ENCODE results near the gene TMTC2. TPM values are rescaled to one million over a fixed set of nuclear protein-coding genes. Genes with fewer than 3 reads are reported as not detected.

TMTC2 gene
- total RNA-seq, 2 experiments from 2014 or later, result 1.8 to 2.1 TPM

GRCh38 chr12:83153177-83153576, 466.5 kb downstream of the TMTC2 start:
- ATAC-seq (ENCODE audit: poor library complexity), result no peak
- CTCF ChIA-PET, result no interaction called here
- Histone ChIP-seq H3K4me1 (ENCODE audit: insufficient read depth, low read length) (no peaks in the 10 kb centered on the region), H3K36me3 (ENCODE audit: insufficient read depth, low read length) (no peaks in the 10 kb centered on the region), H3K27me3 (ENCODE audit: control insufficient read depth in 1 of 2, insufficient read depth in 2 of 2, low read length in 2 of 2) (no peaks in the 10 kb centered on the region), H3K9me3 (ENCODE audit: control insufficient read depth in 1 of 2, insufficient read depth in 1 of 2, low read length in 2 of 2) (no peaks in the 10 kb centered on the region), H3K4me3 (ENCODE audit: low read length) (no peak overlapping the region), H3K27ac (ENCODE audit: low read depth in 1 of 2, low read length in 2 of 2) (no peak overlapping the region)
- no peak for DNase-seq
- Mint-ChIP-seq H3K36me3 (ENCODE audit: low read depth) (no peaks in the 10 kb centered on the region), H3K27ac (no peak overlapping the region), H3K4me3 (no peak overlapping the region), H3K9me3 (no peaks in the 10 kb centered on the region), H3K4me1 (ENCODE audit: low read depth) (no peaks in the 10 kb centered on the region), H3K27me3 (no peaks in the 10 kb centered on the region)
- POLR2A ChIA-PET, result no interaction called here
- no peak for TF ChIP-seq CTCF (IDR thresholded peaks at IDR 0.05)
- intact Hi-C loops (cut with DNase I, micrococcal nuclease), result no loop called here

GRCh38 chr12:83156815-83157214, 470.1 kb downstream of the TMTC2 start:
- Mint-ChIP-seq H3K4me1 (ENCODE audit: low read depth) (no peaks in the 10 kb centered on the region), H3K9me3 (no peaks in the 10 kb centered on the region), H3K27me3 (no peaks in the 10 kb centered on the region), H3K4me3 (no peak overlapping the region), H3K36me3 (ENCODE audit: low read depth) (no peaks in the 10 kb centered on the region), H3K27ac (no peak overlapping the region)
- Histone ChIP-seq H3K4me3 (ENCODE audit: low read length) (no peak overlapping the region), H3K27ac (ENCODE audit: low read depth in 1 of 2, low read length in 2 of 2) (no peak overlapping the region), H3K27me3 (ENCODE audit: control insufficient read depth in 1 of 2, insufficient read depth in 2 of 2, low read length in 2 of 2) (no peaks in the 10 kb centered on the region), H3K4me1 (ENCODE audit: insufficient read depth, low read length) (no peaks in the 10 kb centered on the region), H3K36me3 (ENCODE audit: insufficient read depth, low read length) (no peaks in the 10 kb centered on the region), H3K9me3 (ENCODE audit: control insufficient read depth in 1 of 2, insufficient read depth in 1 of 2, low read length in 2 of 2) (no peaks in the 10 kb centered on the region)
- no peak for TF ChIP-seq CTCF (IDR thresholded peaks at IDR 0.05)
- ChIA-PET POLR2A (no interaction called here), CTCF (no interaction called here)
- DNase-seq, result no peak
- intact Hi-C loops (cut with DNase I, micrococcal nuclease), result no loop called here
- ATAC-seq (ENCODE audit: poor library complexity), result no peak

- H3K4me1 ChIP-seq (ENCODE audit: insufficient read depth, low read length), result no peaks in the 10 kb centered on the region
- intact Hi-C loops (cut with DNase I, micrococcal nuclease), result no loop called here
- Mint-ChIP-seq H3K27me3 (no peaks in the 10 kb centered on the region), H3K36me3 (ENCODE audit: low read depth) (no peaks in the 10 kb centered on the region), H3K9me3 (no peaks in the 10 kb centered on the region), H3K27ac (no peak overlapping the region), H3K4me1 (ENCODE audit: low read depth) (no peaks in the 10 kb centered on the region), H3K4me3 (no peak overlapping the region)
- no peak for ATAC-seq (ENCODE audit: poor library complexity)
- no peaks in the 10 kb centered on the region for H3K36me3 ChIP-seq (ENCODE audit: insufficient read depth, low read length)
- no peak overlapping the region for H3K4me3 ChIP-seq (ENCODE audit: low read length)
- H3K27ac ChIP-seq (ENCODE audit: low read depth in 1 of 2, low read length in 2 of 2), result no peak overlapping the region
- ChIA-PET POLR2A (no interaction called here), CTCF (no interaction called here)
- no peak for DNase-seq
- no peaks in the 10 kb centered on the region for H3K27me3 ChIP-seq (ENCODE audit: control insufficient read depth in 1 of 2, insufficient read depth in 2 of 2, low read length in 2 of 2)
- H3K9me3 ChIP-seq (ENCODE audit: control insufficient read depth in 1 of 2, insufficient read depth in 1 of 2, low read length in 2 of 2), result no peaks in the 10 kb centered on the region
- TF ChIP-seq CTCF (IDR thresholded peaks at IDR 0.05), result no peak
Measured at GRCh38 chr12:83157604-83158003, 470.9 kb downstream of the TMTC2 start.

Measured in CD4-positive, alpha-beta T cell (primary cell).